Measurements from ENCODE around the gene RUFY3. TPM values are rescaled to one million over a fixed set of nuclear protein-coding genes. Genes with fewer than 3 reads are reported as not detected.

RUFY3 gene
- total RNA-seq, 1 experiment from 2014 or later = 48.0 TPM

DNA sequence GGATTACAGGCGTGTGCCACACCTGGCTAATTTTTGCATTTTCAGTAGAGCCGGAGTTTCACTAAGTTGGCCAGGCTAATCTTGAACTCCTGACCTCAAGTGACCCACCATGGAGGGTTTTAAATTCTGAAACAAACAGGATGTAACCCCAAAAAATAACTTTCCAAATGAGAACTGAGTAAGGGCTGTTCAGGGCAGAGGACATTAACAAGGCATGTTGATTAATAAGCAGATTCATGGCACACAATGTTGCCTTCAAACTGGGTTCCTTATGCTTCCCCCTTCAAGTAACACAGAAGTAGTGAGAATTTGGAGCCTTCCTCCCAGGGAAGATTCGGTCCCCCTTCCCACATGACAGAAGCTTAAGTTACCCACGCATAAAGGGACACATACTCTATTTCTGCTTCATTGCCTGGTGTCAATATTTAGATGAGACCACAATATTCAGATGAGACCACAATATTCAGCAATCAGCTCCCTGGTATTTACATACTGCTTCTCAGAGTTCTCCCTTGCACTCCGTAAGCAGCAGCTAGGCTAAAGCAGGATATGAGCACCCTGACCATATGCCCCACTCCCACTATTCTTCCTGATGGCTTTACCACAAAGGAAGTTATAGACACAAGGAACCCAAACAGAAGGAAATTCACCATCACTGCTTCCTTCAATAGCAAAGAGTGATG lies 96.5 kb downstream of the RUFY3 start:
- no peaks in the 10 kb centered on the region for H3K27me3 Mint-ChIP-seq (ENCODE audit: low read depth)
- peaks cover 0 to 5% of the 10 kb centered on the region in 2 experiments; a peak in 1 of 4 replicates for H3K4me1 Mint-ChIP-seq
- H3K9ac ChIP-seq (ENCODE audit: extremely low read depth, insufficient read length, low read length) = no peak overlapping the region
- H3K23me2 ChIP-seq (ENCODE audit: insufficient read length, low read depth, low read length, poor library complexity, severe bottlenecking) = no peaks in the 10 kb centered on the region
- no peaks in the 10 kb centered on the region for H3K79me2 ChIP-seq (ENCODE audit: insufficient read depth, low read length)
- H3K27ac Mint-ChIP-seq = no peak overlapping the region; a peak in 1 of 7 replicates
- no peak overlapping the region for H3K14ac ChIP-seq (ENCODE audit: insufficient read depth, low read length)
- H3K4ac ChIP-seq (ENCODE audit: low read depth, low read length) = no peak overlapping the region
- peaks cover 27 to 53% (median 46%) of the 10 kb centered on the region in 3 experiments for H3K36me3 Mint-ChIP-seq (ENCODE audit: insufficient read depth in 1 of 3, low read depth in 3 of 3)
- H2BK20ac ChIP-seq (ENCODE audit: low read depth, low read length, poor library complexity, severe bottlenecking) = no peak overlapping the region
- DNase-seq = no peak
- no peaks in the 10 kb centered on the region for H4K20me1 ChIP-seq (ENCODE audit: control insufficient read depth, insufficient read depth, insufficient read length)
- no peak overlapping the region for H3K27ac ChIP-seq (ENCODE audit: insufficient read length, low read depth, low read length)
- H4K5ac ChIP-seq (ENCODE audit: insufficient read length, low read depth, low read length) = no peak overlapping the region
- H3K79me1 ChIP-seq (ENCODE audit: insufficient read depth, low read depth, low read length, poor library complexity, severe bottlenecking) = no peaks in the 10 kb centered on the region
- H2AFZ ChIP-seq (ENCODE audit: low read length) = no peak overlapping the region
- no peak overlapping the region for H3K18ac ChIP-seq (ENCODE audit: insufficient read length, low read depth, low read length)
- H3T11ph ChIP-seq (ENCODE audit: low read length) = no peak overlapping the region
- no peak overlapping the region for H3K4me2 ChIP-seq (ENCODE audit: insufficient read depth, insufficient read length, low read length)
- H2BK12ac ChIP-seq (ENCODE audit: insufficient read length, low read depth, low read length) = no peak overlapping the region
- H3K4me1 ChIP-seq (ENCODE audit: insufficient read depth, low read length) = no peaks in the 10 kb centered on the region
- H2BK120ac ChIP-seq (ENCODE audit: low read depth, low read length, poor library complexity, severe bottlenecking) = no peak overlapping the region
- H3K56ac ChIP-seq (ENCODE audit: insufficient read length, low read depth, low read length) = no peak overlapping the region
- no peaks in the 10 kb centered on the region for H3K27me3 ChIP-seq (ENCODE audit: insufficient read depth, low read length)
- H4K91ac ChIP-seq (ENCODE audit: insufficient read length, low read depth, low read length) = no peak overlapping the region
- no peak overlapping the region for H2BK5ac ChIP-seq (ENCODE audit: insufficient read length, low read length)
- WGBS (ENCODE audit: extremely low coverage, insufficient read length, low lambda C conversion rate) = no CpG with 5 or more reads among the region's 5 CpGs
- H2AK5ac ChIP-seq (ENCODE audit: insufficient read length, low read length) = no peak overlapping the region
- H3K4me3 Mint-ChIP-seq = no peak overlapping the region
- no peaks in the 10 kb centered on the region for H3K9me3 Mint-ChIP-seq
- H3K23ac ChIP-seq (ENCODE audit: insufficient read length, low read depth, low read length) = no peak overlapping the region
- H2BK15ac ChIP-seq (ENCODE audit: low read depth, low read length) = no peak overlapping the region
- no peak overlapping the region for H4K8ac ChIP-seq (replicated peaks; ENCODE audit: insufficient read length, low read depth, low read length)
- H3K9me3 ChIP-seq (ENCODE audit: control insufficient read depth, low read depth, low read length) = no peaks in the 10 kb centered on the region
- no peak for TF ChIP-seq CTCF (conservative IDR thresholded peaks at IDR 0.05)

Measured in H9 (cell line).